Heart right ventricle (tissue), 16 donors: Measurements from ENCODE around the gene CHCHD4. TPM values are rescaled to one million over a fixed set of nuclear protein-coding genes. Genes with fewer than 3 reads are reported as not detected.

ENCODE experiments used
- ATAC-seq, 8 donors: fragments of 200-7000 bp; cut with Tn5 transposase; one replicate each; pipeline ENCODE4 v1.9.1; 2020; ENCODE audit warnings: mild to moderate bottlenecking in 8 of 8, moderate library complexity in 8 of 8, moderate number of reproducible peaks in 1 of 8
- DNase-seq, 2 donors: peaks; one replicate each; pipeline ENCODE4 v3.0.0-alpha.2; 2020
- H3K27ac ChIP-seq, 10 donors: fragments of 200-600 bp; sonication (generic) in 2 of 10; one replicate each; pipeline versions ENCODE4 v1.5.0 to v1.8.0; 2020 to 2022; ENCODE audit warnings: mild to moderate bottlenecking in 3 of 10
- H3K27me3 ChIP-seq, 7 donors: fragments of 200-600 bp; one replicate each; pipeline ENCODE4 v1.8.0; 2021 to 2022; ENCODE audit warnings: mild to moderate bottlenecking in 2 of 7
- H3K36me3 ChIP-seq, 9 donors: fragments of 200-600 bp; sonication (generic) in 1 of 9; one replicate each; pipeline versions ENCODE4 v1.5.0 to v1.8.0; 2020 to 2022; ENCODE audit warnings: mild to moderate bottlenecking in 2 of 9
- H3K4me1 ChIP-seq, 9 donors: fragments of 200-600 bp; sonication (generic) in 1 of 9; one replicate each; pipeline versions ENCODE4 v1.5.0 to v1.8.0; 2020 to 2022; ENCODE audit warnings: mild to moderate bottlenecking in 4 of 9
- H3K4me3 ChIP-seq, 10 donors: fragments of 200-600 bp; sonication (generic) in 2 of 10; one replicate each; pipeline versions ENCODE4 v1.5.0 to v1.8.0; 2020 to 2022; ENCODE audit warnings: mild to moderate bottlenecking in 7 of 10, moderate library complexity in 2 of 10
- H3K9me3 ChIP-seq, 11 donors: fragments of 200-600 bp in 10 of 11; sonication (generic) in 2 of 11; one replicate each; pipeline versions ENCODE4 v1.5.0 to v1.8.0; 2013 to 2022; ENCODE audit warnings: mild to moderate bottlenecking in 2 of 11, control low read depth in 1 of 11, moderate library complexity in 1 of 11
- WGBS, 2 donors: extraction: QIAGEN DNeasy Blood & Tissue Kit; methylation state at CpG; one replicate each; pipeline ENCODE4 v1.1.7; 2013; ENCODE audit warnings: inconsistent platforms in 1 of 2; 5-methylcytosine and 5-hydroxymethylcytosine counted together
- intact Hi-C, 10 donors: fragments of 100-400 bp; cut with DNase I; formaldehyde crosslinking; loops; one replicate each; pipeline versions ENCODE4 v1.11.1 to v1.14.2; 2022
- polyA plus RNA-seq, 2 donors: library from polyadenylated mRNA; stranded (reverse); fragments of 200-250 nt; gene quantifications; one replicate each; pipeline ENCODE4 v1.2.3, GENCODE V29; 2013
- total RNA-seq, 10 donors: library from RNA; stranded (reverse); fragmentation: NEBNext Ultra II Directional in 3 of 10; extraction: Animal tissue kit (Norgen Biotek cat#: 25700) in 3 of 10; gene quantifications; one replicate each; pipeline versions ENCODE4 v1.2.1 to v1.2.4, GENCODE V29; 2021 to 2023
- TF ChIP-seq, protein P1 (sequence below), 9 donors: fragments of 200-600 bp; sonication (generic) in 2 of 9; IDR thresholded peaks; one replicate each; pipeline versions ENCODE4 v1.5.0 to v1.8.0; 2021 to 2022; ENCODE audit warnings: antibody characterized with exemption in 9 of 9, mild to moderate bottlenecking in 5 of 9, moderate library complexity in 1 of 9
- donor health status: Arrhythmogenic right ventricular cardiomyopathy.
- donor health status: ischemic (EF 13 %, LVEDD 7.1; RV severe dilation, severe dysfunction).
- donor health status: healthy with polysubstance abuse.
- donor health status: DM: no; HTN: yes; CAD: no.
- donor health status: DM: no; HTN: no; CAD: no.
- donor health status: ischemic (EF 25% LVEDD 6.9; RV normal size, moderate dysfunction).
- donor health status: ischemic (EF 25% LVEDD 5.7; RV mildly dilated, moderate dysfunction).
- donor health status: healthy.
- donor health status: DM: yes; HTN: yes; CAD: no.
- donor health status: Ischemic cardiomyopathy.
- donor health status: ischemic (EF 35%, LVEDD 5.7; RV mildly dilated, moderate dysfunction).
- donor health status: nonischemic (EF 11% LVEDD 7.7; RV severe dilation, severe dysfunction).
- donor health status: DM: yes; HTN: yes; CAD: no.
- donor health status: PGD.
- donor health status: ischemic (EF 29% LVEDD 5.4; RV normal size, mild dysfunction).
- donor health status: nonischemic (EF 23%, LVEDD 6.1; RV moderate dilation, normal function).

Gene CHCHD4
- total and polyA plus RNA-seq, 12 donors: 18.0 to 37.2 (median 26.6) TPM

DNA sequence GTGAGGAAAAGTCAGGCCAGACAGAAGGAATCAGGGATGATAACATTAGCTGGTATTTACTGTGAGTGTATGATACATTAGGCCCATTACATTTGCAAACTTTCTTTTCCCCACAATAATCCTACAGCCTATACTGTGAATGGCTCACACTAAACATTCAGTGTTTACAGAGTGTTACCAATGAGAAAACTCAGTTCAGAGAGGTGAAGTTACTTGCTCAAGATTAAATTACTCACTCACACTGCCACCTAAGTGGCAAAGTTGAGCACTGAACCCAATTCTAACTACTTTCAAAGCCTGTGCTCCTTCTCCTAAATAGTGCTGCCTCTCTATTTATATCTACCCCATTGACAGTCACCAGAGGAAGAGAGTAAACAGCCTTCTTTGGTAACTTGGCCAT, 45.2 kb upstream of the CHCHD4 start:
- no peak overlapping the region for H3K4me3 ChIP-seq
- DNase-seq: no peak
- peaks cover 0 to 8% (median 0%) of the 10 kb centered on the region in 9 donors for H3K4me1 ChIP-seq
- no peaks in the 10 kb centered on the region for H3K9me3 ChIP-seq
- intact Hi-C loops: loop anchor here in 2 of 10 donors (5.0 to 10.0 kb wide), 2 partner anchors 273 to 275 kb away; no protein-coding TSS in a partner anchor
- H3K27ac ChIP-seq: no peak overlapping the region
- no peak for ATAC-seq
- H3K36me3 ChIP-seq: peaks cover 0 to 84% (median 70%) of the 10 kb centered on the region in 9 donors
- no peaks in the 10 kb centered on the region for H3K27me3 ChIP-seq
- TF ChIP-seq, protein P1, sequence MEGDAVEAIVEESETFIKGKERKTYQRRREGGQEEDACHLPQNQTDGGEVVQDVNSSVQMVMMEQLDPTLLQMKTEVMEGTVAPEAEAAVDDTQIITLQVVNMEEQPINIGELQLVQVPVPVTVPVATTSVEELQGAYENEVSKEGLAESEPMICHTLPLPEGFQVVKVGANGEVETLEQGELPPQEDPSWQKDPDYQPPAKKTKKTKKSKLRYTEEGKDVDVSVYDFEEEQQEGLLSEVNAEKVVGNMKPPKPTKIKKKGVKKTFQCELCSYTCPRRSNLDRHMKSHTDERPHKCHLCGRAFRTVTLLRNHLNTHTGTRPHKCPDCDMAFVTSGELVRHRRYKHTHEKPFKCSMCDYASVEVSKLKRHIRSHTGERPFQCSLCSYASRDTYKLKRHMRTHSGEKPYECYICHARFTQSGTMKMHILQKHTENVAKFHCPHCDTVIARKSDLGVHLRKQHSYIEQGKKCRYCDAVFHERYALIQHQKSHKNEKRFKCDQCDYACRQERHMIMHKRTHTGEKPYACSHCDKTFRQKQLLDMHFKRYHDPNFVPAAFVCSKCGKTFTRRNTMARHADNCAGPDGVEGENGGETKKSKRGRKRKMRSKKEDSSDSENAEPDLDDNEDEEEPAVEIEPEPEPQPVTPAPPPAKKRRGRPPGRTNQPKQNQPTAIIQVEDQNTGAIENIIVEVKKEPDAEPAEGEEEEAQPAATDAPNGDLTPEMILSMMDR (IDR thresholded peaks at IDR 0.05): no peak

DNA sequence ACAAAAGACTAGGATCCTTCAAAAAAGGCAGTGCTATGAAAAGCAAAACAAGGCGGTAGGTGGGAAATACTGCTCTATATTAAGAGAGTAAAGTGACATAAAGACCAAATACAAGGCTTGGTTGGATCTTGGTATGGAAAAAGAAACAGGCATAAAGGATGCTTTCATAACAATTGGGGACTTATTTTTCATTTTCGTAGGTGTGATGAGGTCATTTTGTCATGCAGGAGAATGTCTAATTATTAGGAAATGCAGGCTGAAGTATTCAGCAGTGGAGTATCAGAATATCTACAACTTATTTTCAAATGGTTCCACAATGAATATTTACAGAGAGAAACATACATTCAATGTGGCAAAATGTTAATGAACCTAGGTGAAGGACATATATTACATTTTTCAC, 44.8 kb upstream of the CHCHD4 start:
- Histone ChIP-seq H3K27me3 (no peaks in the 10 kb centered on the region), H3K9me3 (no peaks in the 10 kb centered on the region), H3K27ac (no peak overlapping the region), H3K4me3 (no peak overlapping the region), H3K36me3 (peaks cover 0 to 88% (median 75%) of the 10 kb centered on the region in 9 donors), H3K4me1 (peaks cover 0 to 4% (median 0%) of the 10 kb centered on the region in 9 donors)
- TF ChIP-seq, protein P1 (IDR thresholded peaks at IDR 0.05): no peak
- intact Hi-C loops: no loop called here
- no peak for ATAC-seq
- 96% methylated on average over 2 of the region's 2 CpGs for WGBS, 2 donors
- DNase-seq: no peak

DNA sequence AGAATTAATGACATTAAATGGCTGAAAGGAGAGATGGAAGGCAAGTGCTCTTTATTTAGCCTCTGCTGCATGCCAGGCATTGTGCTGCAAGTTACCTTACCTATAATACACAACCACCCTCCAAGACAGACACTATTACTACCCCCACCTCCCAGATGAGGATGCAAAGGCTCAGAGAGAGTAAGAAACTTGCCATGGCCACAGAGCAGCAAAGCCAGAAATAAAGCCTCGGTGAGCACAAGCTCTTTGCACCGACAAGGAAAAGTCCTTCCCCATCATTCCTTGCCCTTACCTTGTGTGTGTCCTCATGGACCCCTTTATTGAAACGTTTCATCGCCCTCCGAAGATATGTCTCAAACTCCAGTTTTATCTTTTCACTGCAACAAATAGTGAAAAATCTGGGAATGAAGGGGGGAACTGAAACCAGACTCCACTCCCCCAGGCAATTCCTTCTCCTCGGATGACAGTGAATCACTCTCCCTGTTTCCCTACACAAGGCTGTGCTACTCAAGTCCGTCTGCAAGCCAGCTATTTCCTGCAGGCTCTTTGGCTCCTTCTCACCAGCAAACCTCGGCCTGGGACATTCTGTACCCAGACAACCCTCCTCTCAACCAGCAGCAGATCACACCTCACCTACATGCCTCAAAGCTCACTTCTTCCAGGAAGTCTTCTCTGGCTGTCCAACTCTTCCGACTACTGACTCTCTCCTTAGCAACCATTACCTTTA, 42.4 kb upstream of the CHCHD4 start:
- peaks cover 0 to 7% (median 1%) of the 10 kb centered on the region in 11 donors for H3K9me3 ChIP-seq
- 90 to 95% methylated on average over 9 of the region's 9 CpGs for WGBS, 2 donors
- intact Hi-C loops: no loop called here
- DNase-seq (no peak), ATAC-seq (no peak)
- peaks cover 0 to 100% (median 94%) of the 10 kb centered on the region in 9 donors for H3K36me3 ChIP-seq
- H3K4me3 ChIP-seq: no peak overlapping the region
- H3K27ac ChIP-seq: no peak overlapping the region
- H3K27me3 ChIP-seq: no peaks in the 10 kb centered on the region
- no peaks in the 10 kb centered on the region for H3K4me1 ChIP-seq
- TF ChIP-seq, protein P1 (IDR thresholded peaks at IDR 0.05): no peak

DNA sequence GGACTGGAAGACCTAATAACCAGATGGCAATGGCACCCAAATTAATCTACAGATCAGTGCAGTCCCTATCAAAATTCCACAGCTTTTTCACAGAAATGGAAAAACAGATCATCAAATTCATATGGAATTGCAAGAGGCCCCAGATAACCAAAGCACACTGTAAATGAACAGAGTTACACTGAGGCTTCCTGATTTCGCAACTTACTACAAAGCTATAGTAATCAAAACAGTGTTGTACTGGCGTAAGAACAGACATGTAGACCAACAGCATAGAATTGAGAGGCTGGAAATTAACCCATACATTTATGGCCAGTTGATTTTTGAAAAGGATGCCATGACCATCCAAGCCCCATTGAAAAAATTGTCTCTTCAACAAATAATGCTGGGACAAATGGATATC, 37.5 kb upstream of the CHCHD4 start:
- Histone ChIP-seq H3K36me3 (peaks cover 9 to 100% (median 94%) of the 10 kb centered on the region in 9 donors), H3K4me3 (no peak overlapping the region), H3K9me3 (peaks cover 0 to 21% (median 11%) of the 10 kb centered on the region in 11 donors), H3K27ac (no peak overlapping the region), H3K4me1 (no peaks in the 10 kb centered on the region), H3K27me3 (no peaks in the 10 kb centered on the region)
- ATAC-seq (no peak), DNase-seq (no peak)
- 98% methylated on average over 2 of the region's 2 CpGs for WGBS, 2 donors
- TF ChIP-seq, protein P1 (IDR thresholded peaks at IDR 0.05): no peak
- intact Hi-C loops: no loop called here
